Uterus (tissue), 2 donors: ENCODE measurements around the gene RNF13.

Source experiments
- POLR2A ChIP-seq, 2 donors: fragments of 450-650 bp; IDR thresholded peaks; one replicate each; pipeline ENCODE4 v1.6.1; 2016; ENCODE audit warnings: antibody characterized with exemption in 2 of 2, mild to moderate bottlenecking in 1 of 2, moderate library complexity in 1 of 2
- TF ChIP-seq, protein P1 (sequence below), 4 experiments: fragments of 200-600 bp in 2 of 4; fragments of 450-650 bp in 2 of 4; sonication (generic) in 2 of 4; IDR thresholded peaks; one replicate each; pipeline ENCODE4 v1.5.1; 2016 to 2019; ENCODE audit warnings: antibody characterized with exemption in 4 of 4, mild to moderate bottlenecking in 2 of 4, moderate library complexity in 1 of 4

- TF ChIP-seq, protein P1, sequence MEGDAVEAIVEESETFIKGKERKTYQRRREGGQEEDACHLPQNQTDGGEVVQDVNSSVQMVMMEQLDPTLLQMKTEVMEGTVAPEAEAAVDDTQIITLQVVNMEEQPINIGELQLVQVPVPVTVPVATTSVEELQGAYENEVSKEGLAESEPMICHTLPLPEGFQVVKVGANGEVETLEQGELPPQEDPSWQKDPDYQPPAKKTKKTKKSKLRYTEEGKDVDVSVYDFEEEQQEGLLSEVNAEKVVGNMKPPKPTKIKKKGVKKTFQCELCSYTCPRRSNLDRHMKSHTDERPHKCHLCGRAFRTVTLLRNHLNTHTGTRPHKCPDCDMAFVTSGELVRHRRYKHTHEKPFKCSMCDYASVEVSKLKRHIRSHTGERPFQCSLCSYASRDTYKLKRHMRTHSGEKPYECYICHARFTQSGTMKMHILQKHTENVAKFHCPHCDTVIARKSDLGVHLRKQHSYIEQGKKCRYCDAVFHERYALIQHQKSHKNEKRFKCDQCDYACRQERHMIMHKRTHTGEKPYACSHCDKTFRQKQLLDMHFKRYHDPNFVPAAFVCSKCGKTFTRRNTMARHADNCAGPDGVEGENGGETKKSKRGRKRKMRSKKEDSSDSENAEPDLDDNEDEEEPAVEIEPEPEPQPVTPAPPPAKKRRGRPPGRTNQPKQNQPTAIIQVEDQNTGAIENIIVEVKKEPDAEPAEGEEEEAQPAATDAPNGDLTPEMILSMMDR (IDR thresholded peaks at IDR 0.05), result no peak
- TF ChIP-seq POLR2A (IDR thresholded peaks at IDR 0.05), result no peak
These were observed 31.8 kb upstream of the RNF13 start for GRCh38 chr3:149781211-149781610.
